ENCODE data around the gene RFX5. TPM values are rescaled to one million over a fixed set of nuclear protein-coding genes. Genes with fewer than 3 reads are reported as not detected.

Gene RFX5
- total RNA-seq, 1 experiment from 2014 or later, result 41.9 TPM

DNA sequence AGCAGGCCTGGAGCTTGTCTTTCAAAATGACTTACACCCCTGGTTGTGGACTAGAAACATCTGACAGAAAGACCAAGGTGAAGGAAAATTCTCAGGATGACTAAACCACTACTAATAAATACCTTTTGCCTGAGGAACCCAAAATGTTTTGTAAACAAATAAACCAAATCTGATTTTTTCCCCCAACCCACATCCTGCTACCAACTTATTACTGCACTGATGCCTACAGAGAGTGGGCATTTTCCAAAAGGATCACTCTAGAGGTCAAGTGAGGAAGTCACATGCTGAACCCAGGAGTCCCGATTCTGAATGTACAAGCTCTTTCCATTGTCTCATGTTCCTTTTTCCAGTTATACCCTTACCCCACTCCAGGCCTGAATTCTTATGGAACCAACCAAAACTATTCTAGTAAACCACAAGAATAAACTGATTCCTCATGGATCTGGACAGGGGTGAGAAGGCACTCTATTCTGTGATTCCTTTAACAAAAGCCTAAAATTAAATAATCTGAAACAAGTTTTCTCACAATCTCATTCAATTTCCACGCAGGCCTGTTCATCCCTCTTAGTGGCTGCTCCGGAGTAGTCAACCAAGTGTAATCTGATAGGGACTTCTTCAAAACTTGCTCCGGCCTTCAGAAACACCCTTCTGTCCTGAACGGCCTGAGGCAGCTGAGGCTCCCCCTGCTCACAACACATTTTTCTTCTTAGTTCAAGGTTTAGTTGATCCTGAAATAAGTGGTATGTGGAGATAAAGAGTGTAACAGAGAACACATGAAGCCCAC lies 21.2 kb downstream of the RFX5 start:
- DNase-seq (ENCODE audit: extremely low read depth, low read depth), result no peak

GRCh38 chr1:151325231-151325630 lies 21.8 kb downstream of the RFX5 start:
- DNase-seq (ENCODE audit: extremely low read depth, low read depth), result no peak

DNA sequence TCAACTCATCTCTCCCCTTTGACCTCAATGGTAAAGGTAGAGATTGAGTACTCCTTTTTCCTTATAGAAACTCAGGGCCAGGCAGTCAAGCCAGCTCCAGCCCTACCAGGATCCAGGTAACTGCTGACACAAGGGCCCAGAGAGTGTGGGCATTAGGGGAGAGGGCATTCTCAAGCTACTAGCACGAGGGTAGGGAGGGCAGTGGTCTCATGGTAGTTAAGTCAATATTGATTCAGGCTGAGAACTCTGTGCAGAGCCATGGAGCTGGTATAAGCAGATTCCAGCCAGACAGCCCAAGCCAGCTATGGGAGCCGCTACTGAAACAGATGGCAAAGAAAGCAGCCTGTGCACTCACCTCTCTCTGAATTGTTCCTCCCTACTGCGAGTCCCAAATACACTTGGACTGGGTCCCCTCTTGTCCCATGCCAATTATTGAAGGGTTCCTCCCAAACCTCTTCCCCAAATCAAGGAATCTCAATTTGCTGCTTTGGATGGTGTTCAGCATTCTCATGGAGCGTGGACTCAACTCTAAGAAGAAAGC lies 22.6 kb downstream of the RFX5 start:
- no peak for DNase-seq (ENCODE audit: extremely low read depth, low read depth)

- no peak for DNase-seq (ENCODE audit: extremely low read depth, low read depth)
Observed at GRCh38 chr1:151318975-151319374, 28.1 kb downstream of the RFX5 start.

- no peak for DNase-seq (ENCODE audit: extremely low read depth, low read depth)
Observed at GRCh38 chr1:151315565-151316235, 31.4 kb downstream of the RFX5 start.

DNA sequence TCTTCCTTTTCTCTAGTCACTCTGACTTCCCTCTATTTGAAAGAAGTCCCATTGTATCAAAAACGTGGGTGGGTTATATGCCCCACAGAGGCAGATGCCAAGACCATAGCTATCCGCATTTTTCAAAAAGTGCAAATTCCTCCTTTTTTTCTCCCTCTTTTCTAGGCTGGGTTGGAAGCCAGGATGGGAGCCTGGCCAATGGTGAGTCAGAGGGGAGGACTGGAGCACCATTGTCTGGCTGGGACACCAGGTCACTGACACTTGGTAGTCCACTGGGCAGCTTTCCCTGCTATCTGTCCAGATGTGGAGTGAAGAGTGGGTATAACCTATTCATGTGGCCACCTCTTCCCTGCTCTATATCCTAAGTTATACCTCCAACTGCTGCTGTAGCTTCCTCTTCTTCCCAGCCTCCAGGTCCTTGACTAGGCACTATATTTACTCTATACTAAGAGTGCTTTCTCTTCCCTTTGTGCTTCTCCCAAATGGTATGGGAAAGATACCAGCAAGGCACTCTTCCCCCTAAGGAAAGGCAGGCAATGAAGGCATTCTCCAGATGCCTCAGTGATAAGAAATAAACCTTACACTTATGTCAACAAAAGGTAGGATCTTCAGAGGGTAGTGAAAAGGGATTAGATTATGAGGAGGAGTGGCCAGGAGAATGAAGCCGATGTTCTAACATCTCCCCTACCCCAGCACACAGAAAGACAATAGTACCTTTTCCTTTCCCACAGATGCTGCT lies 32.7 kb downstream of the RFX5 start:
- no peak for DNase-seq (ENCODE audit: extremely low read depth, low read depth)

DNA sequence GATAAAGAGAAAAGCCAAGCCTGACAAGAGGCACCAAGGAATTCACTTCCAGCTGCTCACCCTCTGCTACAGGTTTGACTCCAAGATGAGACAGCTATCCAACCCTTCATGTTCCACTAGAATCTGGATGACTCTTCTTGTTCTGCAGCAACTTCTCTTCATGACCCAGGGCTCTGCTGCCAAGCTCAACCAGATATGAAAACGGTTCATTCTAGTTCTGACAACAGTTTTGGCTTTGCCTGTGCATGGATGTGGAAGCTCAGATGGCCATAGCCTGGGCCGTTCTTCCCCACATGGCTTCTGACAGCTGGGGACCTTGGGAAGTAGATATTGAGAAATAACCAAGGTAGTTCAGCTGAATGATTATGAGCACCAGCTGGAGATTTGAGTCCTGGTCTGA lies 33.6 kb downstream of the RFX5 start:
- DNase-seq (ENCODE audit: extremely low read depth, low read depth), result no peak

- no peak for DNase-seq (ENCODE audit: extremely low read depth, low read depth)
Observed at GRCh38 chr1:151312826-151313225, 34.2 kb downstream of the RFX5 start.

DNA sequence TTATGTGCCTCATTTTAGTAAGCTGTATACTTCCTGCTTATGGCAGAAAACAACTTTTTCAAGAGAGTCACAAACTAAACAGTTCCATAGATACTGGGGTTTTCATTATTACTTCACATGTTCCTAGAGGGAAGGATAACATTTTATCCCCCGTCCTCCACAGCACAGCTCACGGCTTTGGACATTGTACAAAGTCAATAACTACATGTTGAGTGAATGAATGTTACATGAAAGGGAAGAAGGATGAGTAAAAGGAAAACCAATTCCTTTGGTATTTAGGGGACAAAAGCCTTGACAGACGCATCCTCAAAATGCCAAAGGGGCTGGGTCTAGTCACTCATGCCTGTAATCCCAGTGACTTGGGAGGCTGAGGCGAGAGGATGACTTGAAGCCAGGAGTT lies 34.6 kb downstream of the RFX5 start:
- DNase-seq (ENCODE audit: extremely low read depth, low read depth), result no peak

- DNase-seq (ENCODE audit: extremely low read depth, low read depth), result peak; percentile 99
Observed at GRCh38 chr1:151311589-151312331, 35.3 kb downstream of the RFX5 start.

DNA sequence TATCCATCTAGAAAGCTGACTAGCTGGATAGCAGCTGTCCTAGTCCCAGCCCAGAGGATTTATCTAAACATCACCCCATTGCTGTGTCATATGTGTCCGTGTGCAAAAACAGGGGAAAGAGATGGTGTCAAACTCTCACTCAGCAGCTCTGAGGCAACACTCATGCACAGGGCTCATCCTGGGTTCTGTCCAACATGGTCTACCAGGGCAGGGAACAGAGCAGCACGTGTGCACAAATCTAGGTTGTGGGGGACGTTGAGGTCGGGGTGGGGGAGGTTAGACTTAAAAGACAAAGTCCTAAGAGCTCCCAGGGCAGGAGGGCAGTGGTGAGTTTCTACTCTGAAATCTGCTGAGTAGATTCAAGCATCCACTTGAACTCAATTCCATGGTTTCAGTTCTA lies 36.0 kb downstream of the RFX5 start:
- no peak for DNase-seq (ENCODE audit: extremely low read depth, low read depth)

DNA sequence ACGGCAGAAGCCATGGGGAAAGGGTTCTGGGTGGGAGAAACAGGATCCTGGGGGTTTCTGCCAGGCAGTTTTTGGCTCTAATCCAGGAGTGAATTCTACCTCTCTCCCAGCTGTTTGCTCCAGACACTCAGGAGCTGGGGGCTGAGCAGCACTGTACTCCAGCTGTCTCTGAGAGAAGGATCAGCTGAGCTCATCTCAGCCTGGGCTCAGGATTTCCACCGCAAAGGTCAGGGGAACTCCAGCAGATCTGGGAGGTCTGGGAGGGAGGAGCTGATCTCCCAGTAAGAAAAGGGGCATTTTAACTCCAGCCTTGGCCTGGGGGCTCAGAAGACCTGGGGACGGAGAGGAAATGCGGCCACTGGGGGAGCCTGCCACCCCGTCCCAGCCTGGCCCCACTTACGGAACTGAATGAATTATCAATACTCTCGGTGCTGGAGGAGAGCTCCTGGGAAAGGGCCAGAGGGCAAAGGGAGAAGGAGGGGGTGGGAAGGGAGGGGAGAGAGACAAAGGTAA lies 37.2 kb downstream of the RFX5 start:
- DNase-seq (ENCODE audit: extremely low read depth, low read depth), result no peak

- DNase-seq (ENCODE audit: extremely low read depth, low read depth), result no peak
Observed at GRCh38 chr1:151294742-151295462, 52.1 kb downstream of the RFX5 start.

DNA sequence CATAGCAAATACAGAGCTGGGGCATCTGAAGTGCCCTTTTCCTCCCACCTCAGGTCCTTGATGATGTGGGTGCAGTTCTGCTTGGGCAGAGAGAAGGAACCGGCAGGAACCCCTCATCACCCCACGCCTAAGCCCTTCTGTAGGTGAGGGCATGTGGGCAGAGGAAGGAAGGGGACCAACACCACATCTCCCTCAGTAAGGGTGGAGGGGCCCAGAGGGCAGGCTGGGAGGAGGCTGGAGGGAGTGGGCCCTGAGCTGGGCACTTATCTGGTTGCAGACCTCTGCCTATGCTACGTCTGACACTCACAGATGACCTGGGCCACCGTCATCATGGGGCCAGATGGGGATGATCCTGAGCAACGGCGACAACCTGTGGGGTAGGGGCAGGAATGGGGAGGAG lies 54.0 kb downstream of the RFX5 start:
- no peak for DNase-seq (ENCODE audit: extremely low read depth, low read depth)

DNA sequence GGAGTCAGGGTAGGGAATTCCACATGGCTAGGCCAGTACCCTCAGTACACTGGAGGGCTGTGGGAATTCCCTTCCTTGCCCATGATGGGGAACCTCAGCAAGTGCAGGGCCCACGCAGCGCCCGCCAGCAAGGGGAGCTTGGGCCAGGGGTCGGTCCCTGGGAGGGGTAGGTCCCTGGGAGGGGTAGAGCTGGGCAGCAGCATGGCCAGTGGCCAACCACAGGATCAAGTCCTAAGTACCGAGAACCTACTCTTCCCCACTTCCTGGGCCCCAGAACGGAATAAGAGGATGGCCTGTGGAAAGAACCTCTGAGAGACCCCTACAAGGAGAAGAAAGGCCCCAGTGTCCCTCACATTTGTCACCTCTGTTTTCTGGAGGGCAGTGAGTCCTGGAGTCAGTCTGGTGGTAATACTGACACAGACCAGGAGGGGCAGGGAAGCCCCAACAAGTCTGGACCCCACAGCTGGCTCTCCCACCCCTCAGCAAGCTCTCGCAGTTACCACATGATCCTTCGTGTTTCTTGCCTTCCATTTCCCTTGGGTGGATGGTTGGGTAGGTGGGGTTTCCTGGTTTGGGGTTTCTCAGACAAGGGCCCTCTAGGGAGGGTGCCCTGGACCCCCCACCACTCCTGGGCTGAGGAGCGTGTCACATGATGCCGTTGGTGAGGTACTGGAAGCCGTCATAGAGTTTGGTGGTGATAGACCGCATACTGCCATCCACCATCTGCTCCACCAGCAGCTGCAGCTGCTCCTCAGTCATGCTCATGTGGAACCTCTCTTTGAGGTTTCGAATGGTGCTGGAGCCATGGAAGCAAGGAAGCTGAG lies 54.6 kb downstream of the RFX5 start:
- no peak for DNase-seq (ENCODE audit: extremely low read depth, low read depth)

- DNase-seq (ENCODE audit: extremely low read depth, low read depth), result no peak
Observed at GRCh38 chr1:151290709-151291303, 56.2 kb downstream of the RFX5 start.
